ENCODE results near the gene MCC.

DNA sequence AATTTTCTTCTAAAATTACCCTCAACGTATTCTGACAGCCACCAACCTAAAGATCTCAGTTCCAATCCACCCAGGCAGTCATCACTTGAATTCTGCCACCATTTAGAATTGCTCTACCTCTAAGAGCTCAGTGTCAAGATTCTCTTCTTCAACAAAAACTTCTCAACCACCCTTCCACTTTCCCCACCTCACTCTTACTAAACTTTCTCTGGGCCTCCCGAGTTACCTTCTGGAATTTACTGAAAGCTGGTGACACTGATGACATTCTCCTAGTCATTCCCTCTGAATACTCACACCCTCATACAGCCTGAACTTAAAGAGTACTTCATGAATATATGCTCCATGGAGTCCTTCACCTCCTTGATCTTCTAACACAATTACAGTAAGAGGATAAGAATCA lies 263.0 kb downstream of the MCC start:
- TF ChIP-seq, protein P1, sequence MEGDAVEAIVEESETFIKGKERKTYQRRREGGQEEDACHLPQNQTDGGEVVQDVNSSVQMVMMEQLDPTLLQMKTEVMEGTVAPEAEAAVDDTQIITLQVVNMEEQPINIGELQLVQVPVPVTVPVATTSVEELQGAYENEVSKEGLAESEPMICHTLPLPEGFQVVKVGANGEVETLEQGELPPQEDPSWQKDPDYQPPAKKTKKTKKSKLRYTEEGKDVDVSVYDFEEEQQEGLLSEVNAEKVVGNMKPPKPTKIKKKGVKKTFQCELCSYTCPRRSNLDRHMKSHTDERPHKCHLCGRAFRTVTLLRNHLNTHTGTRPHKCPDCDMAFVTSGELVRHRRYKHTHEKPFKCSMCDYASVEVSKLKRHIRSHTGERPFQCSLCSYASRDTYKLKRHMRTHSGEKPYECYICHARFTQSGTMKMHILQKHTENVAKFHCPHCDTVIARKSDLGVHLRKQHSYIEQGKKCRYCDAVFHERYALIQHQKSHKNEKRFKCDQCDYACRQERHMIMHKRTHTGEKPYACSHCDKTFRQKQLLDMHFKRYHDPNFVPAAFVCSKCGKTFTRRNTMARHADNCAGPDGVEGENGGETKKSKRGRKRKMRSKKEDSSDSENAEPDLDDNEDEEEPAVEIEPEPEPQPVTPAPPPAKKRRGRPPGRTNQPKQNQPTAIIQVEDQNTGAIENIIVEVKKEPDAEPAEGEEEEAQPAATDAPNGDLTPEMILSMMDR (IDR thresholded peaks at IDR 0.05) = no peak
- TF ChIP-seq, protein P2, sequence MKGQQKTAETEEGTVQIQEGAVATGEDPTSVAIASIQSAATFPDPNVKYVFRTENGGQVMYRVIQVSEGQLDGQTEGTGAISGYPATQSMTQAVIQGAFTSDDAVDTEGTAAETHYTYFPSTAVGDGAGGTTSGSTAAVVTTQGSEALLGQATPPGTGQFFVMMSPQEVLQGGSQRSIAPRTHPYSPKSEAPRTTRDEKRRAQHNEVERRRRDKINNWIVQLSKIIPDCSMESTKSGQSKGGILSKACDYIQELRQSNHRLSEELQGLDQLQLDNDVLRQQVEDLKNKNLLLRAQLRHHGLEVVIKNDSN (CRISPR knock-in tag; IDR thresholded peaks at IDR 0.05) = no peak
- TF ChIP-seq, protein P3, sequence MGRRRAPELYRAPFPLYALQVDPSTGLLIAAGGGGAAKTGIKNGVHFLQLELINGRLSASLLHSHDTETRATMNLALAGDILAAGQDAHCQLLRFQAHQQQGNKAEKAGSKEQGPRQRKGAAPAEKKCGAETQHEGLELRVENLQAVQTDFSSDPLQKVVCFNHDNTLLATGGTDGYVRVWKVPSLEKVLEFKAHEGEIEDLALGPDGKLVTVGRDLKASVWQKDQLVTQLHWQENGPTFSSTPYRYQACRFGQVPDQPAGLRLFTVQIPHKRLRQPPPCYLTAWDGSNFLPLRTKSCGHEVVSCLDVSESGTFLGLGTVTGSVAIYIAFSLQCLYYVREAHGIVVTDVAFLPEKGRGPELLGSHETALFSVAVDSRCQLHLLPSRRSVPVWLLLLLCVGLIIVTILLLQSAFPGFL (CRISPR knock-in tag; IDR thresholded peaks at IDR 0.05; ENCODE audit: borderline replicate concordance) = no peak
- TF ChIP-seq, protein P4, sequence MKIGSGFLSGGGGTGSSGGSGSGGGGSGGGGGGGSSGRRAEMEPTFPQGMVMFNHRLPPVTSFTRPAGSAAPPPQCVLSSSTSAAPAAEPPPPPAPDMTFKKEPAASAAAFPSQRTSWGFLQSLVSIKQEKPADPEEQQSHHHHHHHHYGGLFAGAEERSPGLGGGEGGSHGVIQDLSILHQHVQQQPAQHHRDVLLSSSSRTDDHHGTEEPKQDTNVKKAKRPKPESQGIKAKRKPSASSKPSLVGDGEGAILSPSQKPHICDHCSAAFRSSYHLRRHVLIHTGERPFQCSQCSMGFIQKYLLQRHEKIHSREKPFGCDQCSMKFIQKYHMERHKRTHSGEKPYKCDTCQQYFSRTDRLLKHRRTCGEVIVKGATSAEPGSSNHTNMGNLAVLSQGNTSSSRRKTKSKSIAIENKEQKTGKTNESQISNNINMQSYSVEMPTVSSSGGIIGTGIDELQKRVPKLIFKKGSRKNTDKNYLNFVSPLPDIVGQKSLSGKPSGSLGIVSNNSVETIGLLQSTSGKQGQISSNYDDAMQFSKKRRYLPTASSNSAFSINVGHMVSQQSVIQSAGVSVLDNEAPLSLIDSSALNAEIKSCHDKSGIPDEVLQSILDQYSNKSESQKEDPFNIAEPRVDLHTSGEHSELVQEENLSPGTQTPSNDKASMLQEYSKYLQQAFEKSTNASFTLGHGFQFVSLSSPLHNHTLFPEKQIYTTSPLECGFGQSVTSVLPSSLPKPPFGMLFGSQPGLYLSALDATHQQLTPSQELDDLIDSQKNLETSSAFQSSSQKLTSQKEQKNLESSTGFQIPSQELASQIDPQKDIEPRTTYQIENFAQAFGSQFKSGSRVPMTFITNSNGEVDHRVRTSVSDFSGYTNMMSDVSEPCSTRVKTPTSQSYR (CRISPR knock-in tag; IDR thresholded peaks at IDR 0.05) = no peak
- no peak for TF ChIP-seq ZNF219 (CRISPR knock-in tag; IDR thresholded peaks at IDR 0.05; ENCODE audit: borderline replicate concordance)
- TF ChIP-seq, protein P5, sequence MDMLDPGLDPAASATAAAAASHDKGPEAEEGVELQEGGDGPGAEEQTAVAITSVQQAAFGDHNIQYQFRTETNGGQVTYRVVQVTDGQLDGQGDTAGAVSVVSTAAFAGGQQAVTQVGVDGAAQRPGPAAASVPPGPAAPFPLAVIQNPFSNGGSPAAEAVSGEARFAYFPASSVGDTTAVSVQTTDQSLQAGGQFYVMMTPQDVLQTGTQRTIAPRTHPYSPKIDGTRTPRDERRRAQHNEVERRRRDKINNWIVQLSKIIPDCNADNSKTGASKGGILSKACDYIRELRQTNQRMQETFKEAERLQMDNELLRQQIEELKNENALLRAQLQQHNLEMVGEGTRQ (CRISPR knock-in tag; IDR thresholded peaks at IDR 0.05) = no peak
